Measurements from ENCODE around the gene UTF1.
A peak's percentile ranks its signal among the peaks of the same experiment; 100 is the strongest.

The UTF1 gene

DNA sequence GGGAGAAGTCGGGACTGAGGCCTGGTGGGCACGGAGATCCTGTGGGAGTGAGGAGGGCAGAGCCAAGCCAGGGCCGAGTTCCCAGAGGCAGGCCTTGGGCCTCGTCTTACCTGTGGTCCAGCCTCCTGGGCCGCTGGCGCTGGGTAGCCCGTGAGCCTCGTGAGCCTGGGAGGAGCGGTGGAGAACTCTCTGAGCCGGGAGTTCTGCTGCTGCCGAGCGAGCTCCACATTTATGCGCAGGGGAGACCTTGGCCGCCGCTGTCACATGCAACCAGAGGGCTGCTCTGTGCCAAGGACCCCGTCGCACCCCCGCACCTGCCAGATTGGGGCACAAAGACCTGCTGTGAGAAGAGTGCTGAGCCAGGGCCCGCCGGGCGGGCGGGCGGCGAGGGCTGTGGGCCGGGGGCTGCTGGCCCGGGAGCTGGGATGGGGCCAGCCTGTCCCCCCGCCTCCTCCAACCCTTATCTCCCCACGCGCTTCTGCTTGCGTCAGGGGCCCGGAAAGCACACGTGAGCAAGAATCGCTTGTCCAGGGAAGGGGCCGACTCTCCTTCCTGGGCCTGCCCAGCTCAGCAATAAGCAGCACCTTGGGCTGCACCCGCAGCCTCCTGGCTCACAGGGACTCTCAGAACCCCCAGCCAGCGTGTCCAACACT, 17.8 kb downstream of the UTF1 start:
- no peak for DNase-seq (ENCODE audit: low read depth in 2 of 2)

DNA sequence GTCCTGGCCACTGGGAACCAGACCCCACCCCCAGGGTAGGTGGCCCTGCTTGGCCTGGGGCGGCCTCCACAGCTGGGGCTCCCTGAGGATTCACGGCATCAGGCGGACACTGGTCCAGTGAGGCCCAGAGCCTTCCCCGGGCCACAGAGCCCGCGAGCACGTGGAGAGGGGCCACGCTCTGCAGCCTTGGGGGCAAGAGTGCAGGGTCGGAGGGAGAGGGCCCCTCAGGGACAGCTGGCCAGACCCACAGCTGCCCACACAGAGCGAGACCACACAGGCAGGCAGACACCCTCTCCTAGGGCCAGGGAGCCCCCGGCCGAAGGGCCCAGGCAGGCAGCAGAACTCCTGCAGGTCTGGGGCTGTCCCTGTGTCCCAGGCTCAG, 18.3 kb downstream of the UTF1 start:
- DNase-seq (ENCODE audit: low read depth in 2 of 2) = no peak

DNA sequence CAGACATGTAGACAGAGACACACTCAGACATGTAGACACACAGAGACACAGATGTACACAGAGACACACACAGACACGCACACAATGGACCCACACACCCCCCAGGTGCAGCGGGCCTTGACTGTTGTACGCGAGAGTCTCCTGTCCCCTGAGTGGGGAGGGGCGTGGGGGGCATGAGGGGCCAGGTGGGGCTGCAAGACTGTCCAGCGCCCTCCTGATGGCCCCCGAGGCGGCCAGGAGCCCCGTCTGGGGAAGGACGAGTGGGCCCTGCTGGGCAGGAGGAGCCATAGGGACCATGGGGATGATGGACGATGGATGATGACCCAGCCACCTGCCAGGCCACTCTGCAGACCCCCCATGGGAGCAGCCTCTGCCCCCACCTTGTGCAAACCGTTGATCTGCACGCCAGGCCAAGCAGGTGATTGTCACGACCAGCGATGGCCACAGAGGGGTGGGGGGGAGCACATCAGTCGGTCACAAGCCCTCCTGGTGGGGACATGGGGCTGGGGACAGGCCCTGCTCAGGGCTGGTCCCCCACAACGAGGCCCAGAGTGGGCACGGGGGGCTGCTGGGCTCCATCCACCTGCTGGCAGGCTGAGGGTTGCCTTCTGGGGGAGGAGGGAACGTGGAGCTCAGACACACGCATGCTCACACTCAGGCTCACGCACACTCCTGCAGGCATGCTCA, 19.2 kb downstream of the UTF1 start:
- DNase-seq (ENCODE audit: low read depth in 2 of 2) = no peak

DNA sequence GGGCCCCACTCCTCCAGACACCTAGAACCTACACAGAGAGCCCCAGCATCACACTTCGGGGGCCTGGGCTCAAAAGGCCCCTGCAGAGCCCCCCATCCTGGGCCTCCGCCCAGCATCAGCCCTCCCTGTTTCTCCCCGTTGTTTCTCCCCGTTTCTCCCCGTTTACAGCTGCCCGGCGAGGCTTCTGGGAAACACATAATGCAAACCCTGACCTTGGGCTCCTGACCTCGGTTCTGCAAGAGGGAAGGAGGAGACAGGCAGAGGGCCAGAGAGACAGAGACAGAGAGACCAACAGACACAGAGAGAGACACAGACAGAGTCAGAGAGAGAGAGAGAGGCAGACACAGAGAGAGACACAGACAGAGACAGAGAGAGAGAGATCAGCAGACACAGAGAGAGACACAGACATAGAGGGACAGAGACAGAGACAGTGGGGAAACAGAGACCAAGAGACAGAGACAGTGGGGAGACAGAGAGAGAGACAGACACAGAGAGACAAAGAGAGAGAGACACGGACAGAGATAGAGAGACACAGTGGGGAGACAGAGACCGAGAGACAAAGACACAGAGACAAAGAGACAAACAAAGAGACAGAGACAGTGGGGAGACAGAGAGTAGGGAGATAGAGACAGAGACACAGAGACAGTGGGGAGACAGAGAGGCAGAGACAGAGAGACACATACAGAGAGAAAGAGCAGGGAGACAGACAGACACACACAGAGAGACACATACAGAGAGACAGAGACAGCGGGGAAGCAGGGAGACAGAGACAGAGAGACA, 20.1 kb downstream of the UTF1 start:
- DNase-seq (ENCODE audit: low read depth in 2 of 2) = no peak

DNA sequence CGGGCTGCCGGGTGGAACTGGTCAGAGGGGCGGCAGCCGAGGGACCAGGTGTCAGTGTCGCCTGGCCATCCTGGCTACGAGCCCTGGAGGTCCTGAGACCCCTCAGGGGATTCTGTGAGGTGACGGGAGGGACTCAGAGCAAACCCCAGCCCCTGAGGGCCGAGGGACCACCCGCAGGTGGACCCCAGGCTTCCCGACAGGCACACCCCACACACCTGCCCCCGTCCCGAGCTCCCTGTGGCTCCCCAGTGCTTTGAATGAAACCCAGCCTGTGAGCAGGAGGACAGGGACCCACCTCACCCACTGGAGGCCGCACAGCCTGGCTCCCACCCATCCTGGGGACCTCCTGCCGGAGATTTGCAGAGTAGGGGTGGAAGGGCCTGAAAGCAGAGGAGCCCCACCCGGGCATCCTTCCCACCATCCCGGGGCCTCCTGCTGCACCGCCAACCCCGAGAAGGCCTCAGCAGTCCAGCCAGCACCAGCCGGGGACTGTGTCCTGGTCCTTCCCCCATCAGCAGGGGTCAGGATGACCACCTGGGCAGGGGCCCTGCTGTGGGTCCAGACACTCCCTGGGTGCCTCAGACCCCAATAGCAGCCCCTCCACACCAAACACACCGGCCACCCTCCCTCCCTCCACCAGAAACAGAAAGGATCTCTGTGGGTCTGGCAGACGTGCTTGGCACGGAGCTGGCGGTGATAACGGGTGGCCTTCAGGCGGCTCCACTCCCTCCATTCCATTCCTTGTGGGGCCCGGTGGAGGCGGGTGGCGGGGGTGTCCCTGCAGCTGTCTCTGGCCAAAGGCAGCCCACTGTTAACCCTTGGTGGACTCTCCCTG, 21.6 kb downstream of the UTF1 start:
- DNase-seq (ENCODE audit: low read depth in 2 of 2) = no peak

DNA sequence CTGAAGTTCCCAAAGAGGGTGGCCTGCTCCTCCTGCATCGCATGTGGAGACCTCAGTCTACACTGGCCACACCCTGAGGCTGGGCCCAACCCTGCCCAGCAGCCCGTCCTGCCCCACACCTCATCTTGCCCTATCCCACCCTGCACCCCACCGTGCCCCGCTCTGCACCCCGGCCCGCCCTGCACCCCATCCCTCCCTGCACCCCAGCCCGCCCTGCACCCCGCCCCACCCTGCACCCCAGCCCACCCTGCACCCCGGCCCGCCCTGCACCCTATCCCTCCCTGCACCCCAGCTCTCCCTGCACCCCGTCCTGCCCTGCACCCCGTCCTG, 22.2 kb downstream of the UTF1 start:
- DNase-seq (ENCODE audit: low read depth in 2 of 2) = no peak

DNA sequence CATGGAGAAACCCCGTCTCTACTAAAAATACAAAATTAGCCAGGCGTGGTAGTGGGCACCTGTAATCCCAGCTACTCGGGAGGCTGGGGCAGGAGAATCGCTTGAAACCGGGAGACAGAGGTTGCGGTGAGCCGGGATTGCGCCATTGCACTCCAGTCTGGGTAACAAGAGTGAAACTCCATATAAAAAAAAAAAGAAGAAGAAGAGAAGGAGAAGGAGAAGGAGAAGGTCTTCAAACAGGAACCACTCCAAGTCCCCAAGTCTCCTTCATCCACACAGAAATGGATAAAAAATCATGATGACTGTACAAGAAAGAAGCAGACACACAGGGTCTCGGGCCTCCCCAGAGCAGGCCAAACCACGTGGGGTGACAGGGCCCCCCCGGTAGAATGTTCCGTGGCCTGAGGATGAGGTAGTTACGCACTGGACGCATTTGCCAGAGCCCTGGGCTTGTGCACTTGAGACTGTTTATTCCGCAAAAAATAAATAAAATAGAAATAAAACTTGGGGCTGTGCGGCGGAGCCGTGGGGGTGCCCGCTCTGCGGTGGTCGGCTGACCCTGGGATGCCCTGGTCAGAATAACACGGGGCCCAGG, 23.4 kb downstream of the UTF1 start:
- DNase-seq (ENCODE audit: low read depth in 2 of 2) = no peak

DNA sequence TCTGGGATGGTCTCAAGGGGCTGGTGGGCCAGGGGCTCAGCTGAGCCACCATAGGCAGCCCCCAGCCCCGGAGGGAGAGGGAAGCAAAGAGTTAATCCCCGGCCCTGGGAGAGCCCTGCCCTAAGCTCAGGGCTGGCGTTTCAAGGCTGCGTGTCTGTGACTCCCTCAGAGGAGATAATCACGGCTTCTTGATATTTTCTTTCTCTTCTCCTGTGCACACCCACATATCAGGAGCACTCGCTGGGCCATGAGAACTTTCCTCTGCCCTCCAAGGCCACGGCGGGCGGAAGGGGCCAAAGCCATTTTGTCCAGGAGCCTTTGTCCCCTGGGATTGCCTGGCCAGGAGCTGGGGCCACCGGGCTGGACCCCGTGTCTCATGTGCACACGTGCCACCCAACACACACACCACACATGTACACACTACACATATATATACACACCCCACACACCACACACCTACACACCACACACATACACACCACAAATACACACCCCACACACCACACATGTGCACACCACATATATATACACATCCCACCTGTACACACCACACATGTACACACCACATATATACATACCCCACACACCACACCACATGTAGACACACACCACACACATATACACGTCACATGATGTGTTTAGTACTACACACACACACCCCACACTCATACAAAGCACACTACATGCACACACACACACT, 24.6 kb downstream of the UTF1 start:
- DNase-seq (ENCODE audit: low read depth in 2 of 2) = no peak

DNA sequence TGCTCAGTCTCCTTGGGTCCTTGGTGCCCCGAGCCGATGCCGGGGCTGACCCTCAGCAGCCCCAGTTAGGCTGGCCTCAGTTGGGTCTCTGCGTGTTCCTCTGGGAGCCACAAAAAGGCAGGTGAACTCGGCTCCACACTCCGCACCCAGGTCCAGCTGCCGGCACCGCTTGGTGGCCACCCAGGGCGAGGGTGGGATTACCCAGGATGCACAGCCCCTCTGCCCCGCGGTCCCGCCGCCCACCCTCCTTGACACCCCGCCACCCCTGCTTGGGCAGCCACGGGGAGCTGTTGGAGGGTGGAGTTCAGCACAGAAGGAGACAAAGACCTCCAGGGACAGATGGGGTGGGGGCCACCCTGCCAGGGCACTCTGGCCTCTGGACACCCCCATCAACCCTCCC, 25.3 kb downstream of the UTF1 start:
- no peak for DNase-seq (ENCODE audit: low read depth in 2 of 2)

DNA sequence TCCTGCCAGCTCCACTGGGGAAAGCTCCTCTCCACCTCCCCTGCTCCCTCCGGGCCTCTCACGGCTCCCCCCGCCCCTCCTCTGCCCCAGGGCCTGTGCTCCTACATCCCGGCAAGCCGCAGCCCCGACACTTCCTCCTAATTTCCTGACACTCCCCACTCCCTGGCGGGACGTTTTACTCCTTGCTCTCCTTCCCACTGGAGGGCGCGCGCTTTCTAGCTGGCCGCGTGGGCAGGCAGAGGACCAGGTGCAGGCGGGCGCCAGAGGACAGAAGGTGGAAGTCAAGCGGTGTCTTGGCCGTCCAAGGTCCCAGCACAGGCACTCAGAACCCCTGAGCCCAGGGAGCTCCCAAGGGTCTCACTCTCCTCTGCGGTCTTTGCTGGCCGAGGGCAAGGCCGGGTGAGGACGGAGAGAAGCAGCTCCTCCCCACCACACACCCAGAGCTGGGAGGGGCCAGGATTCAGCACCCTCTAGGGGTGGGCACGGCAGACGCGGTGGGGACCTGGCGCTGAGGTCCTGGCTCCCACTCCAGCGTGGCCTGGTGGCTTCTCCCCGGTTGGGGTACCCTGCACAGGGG, 27.6 kb downstream of the UTF1 start:
- no peak for DNase-seq (ENCODE audit: low read depth in 2 of 2)

DNA sequence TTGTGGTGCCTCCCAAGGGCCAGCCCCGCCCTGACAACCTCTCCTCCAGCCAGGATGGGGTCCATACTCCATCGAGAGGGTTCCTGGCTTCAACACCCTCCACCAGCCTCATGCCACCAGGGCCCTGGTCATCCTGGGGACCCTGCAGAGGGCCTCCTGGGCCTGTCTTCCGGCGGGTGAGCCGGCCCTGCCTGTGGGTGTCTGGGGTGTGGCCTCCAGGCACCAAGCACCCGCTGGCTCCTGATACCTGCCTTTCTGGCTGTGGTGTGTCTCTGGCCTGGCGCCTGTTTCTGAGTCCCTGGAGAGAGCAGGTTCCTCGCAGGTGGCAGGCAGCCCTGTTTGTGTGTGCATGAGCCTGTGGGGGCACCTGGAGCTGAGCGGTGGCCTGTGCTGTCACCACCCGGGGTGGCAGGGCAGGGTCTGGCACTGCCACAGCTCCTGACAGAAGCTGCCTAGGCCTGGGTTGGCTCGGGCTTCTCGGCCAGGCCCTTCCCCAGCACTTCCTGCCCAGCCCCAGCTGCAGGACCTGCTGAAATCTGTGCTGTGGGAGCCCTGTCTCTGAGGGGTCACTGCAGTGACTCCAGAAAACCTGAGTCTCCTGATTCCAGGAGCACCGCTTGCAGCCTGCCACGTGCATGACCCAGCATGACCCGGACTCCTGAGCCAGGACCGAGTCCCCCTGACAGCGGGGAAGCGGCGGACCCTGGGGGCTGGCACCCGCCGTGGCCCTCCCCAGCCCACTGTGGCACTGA, 28.2 kb downstream of the UTF1 start:
- DNase-seq (ENCODE audit: low read depth in 2 of 2) = no peak

DNA sequence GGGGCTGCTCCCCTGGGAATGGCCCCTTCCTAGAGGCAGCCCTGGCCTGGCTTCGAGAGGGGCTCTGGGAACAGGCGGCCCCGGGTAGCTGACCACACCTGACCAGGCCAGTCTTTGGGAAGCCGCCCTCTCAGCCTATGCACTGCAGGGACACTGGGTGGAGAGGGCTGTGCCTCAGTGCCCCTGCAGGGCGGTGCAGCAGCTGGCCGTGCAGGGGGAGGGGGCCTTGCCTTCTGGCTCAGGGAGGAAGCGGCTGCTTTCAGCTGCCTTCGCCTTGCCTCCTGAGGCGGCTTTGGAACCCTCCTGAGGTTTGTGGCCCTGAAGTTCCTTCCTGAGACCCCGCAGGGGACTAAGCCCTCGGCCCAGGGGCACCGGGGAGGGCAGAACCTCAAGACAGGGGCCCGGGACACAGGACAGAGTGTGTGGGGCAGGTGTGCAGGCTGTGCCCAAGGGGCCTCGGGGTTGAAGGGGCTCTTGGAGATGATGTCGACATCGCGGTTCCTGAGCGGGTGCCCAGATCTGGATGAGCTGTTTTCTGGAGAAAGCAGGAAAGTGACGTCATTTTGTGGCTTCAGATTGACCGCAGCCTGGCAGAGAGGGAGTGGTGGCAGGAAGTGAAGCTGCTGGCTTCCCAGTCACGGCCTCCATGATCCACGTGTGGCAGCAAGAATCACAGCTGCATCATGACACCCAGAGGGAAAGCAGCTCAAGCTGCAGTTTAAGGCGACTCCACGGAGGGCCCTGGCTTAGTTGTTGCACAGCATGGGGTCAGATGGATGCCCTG, 29.0 kb downstream of the UTF1 start:
- peak; percentile 65 to 68 for DNase-seq (ENCODE audit: low read depth in 2 of 2)

DNA sequence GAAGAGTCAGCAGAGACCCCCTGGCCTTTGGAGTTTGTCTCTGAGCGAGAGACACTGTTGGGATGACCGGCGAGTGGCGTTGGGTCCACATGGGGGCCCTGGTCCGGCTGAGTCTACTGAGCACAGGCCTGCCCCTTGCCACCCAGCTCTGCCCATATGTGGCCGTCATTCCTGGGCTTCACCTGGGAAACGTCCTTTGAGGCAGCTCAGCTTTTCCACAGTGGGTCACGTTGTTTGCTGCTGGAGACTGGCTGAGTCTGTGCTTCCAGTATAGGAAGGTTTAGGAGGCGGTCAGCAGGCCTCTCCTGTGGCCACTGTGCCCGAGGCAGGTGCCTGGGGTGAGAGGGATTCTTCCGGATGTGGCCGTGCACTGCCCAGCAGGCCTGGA, 29.6 kb downstream of the UTF1 start:
- no peak for DNase-seq (ENCODE audit: low read depth in 2 of 2)

DNA sequence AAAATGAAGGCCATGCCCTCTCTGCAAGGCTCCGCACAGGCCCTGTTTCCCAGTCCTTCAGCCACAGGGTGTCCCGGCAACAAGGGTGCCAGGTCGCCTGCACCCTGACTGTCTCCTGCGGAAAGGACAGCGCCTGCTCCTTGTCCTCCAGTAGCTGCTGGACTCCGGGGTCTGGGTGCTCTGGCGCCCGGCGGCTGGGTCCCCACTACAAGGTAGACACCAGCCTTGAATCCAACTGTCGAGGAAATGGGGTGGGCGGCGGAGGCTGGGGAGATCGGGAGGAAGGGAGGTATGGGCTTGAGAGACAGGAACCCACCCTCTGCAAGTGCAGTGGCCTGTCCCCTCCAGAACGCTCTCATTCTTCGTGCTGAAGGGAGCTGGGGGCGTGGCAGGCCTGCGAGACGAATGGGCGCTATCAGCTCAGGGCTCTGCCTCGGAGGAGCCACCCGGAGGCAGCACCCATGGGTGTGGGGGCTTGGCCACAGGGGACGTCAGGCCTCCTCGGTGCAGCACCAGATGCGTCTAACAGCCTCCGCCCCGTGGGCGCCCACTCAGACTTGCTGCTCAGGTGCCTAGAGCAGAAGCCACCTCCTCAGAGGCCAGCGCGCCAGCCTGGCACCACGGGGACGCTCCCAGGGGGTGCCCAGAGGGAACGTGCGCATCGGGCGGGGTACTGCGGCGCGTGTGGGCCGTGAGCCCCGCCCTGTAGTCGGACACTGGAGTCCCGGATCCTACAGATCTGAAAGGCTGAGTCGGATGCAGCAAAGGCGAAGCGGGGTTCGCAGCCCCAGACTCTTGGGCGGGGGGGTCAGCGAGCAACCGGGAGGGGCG, 31.1 kb downstream of the UTF1 start:
- DNase-seq (ENCODE audit: low read depth in 2 of 2) = no peak

DNA sequence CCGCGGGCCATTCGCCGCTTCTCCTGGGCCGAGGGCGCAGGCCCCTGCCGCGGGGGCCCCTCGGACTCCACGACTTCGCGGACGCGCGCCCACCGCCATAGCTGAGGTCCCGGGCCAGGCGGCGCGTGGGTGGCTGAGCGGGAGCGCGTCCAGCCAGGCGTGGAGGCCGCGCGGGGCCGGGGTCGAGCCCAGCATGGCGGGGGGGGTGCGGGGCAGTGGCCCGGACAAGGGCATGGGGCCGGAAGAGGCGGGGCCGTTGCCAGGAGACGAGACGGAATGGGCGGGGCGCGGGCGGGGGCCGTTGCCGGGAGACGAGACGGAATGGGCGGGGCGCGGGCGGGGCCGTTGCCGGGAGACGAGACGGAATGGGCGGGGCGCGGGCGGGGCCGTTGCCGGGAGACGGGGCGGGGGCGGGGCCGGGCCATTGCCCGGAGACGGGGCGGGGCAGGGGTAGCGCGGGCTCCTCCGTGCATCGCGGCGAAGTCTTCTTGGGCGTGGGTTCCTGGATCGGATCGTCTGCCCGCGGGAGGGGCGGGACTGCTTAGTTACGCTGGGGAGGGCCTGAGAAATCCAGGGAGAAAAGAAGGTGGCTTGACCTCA, 31.8 kb downstream of the UTF1 start:
- DNase-seq (ENCODE audit: low read depth in 2 of 2) = peak; percentile 72 to 75

DNA sequence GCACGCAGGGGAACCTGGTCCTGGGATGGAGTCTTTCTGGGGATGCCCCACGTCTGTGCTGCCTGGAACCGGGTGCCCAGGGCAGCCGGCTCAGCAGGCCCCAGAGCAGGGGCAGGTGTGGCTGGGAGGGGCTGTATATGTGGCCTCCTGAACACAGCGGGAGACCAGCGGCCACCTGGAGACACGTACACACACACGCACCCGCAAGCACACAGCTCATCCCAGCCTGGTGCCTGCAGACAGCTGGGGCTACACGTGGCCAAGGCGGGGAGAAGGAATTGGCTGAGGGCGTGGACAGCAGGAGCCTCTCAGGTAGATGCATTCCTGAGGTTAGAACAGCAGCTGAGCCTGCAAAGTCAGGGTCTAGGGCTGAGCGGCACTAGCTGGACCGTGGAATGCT, 32.7 kb downstream of the UTF1 start:
- DNase-seq (ENCODE audit: low read depth in 2 of 2) = no peak

DNA sequence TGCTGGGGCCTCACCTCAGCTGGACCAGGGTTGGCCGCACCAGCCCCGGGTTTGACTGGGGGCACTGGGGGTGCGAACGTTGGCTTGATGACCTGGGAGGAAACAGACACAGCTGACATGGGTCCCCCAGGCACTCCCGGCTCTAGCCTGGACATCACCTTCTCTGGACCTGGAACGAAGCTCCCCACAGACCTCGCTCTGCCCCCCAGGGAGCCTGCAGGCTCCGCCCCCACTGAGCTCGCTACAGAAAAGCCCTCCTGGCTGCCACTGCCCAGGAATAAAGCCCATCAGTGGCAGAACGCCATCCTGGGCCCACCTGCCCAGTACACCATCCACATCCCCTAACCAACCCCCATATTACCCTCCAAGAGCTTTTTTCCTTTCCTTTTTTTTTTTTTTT, 33.7 kb downstream of the UTF1 start:
- DNase-seq (ENCODE audit: low read depth in 2 of 2) = no peak

DNA sequence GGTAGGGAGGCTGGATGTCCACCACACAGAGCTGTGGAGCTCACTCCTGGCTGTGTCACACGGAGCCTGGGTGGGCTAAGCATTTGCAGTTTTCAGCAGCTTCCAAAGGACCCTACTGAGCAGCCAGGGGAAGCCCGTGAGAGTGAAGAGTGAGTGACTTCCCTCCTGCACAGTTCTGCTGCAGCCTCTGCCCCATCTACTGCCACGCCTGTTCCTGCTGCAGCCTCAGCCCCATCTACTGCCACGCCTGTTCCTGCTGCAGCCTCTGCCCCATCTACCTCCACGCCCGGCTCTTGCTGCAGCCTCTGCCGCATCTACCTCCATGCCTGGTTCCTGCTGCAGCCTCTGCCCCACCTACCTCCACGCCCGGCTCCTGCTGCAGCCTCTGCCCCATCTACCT, 34.4 kb downstream of the UTF1 start:
- DNase-seq (ENCODE audit: low read depth in 2 of 2) = no peak
